ENCODE data around the gene PSMC3IP.
"Not testable (repeated sequence)": the region's sequence is repeated elsewhere in the genome, so short reads cannot be mapped to it uniquely, and the experiment has no call there.

Gene PSMC3IP, protein sequence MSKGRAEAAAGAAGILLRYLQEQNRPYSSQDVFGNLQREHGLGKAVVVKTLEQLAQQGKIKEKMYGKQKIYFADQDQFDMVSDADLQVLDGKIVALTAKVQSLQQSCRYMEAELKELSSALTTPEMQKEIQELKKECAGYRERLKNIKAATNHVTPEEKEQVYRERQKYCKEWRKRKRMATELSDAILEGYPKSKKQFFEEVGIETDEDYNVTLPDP

DNA sequence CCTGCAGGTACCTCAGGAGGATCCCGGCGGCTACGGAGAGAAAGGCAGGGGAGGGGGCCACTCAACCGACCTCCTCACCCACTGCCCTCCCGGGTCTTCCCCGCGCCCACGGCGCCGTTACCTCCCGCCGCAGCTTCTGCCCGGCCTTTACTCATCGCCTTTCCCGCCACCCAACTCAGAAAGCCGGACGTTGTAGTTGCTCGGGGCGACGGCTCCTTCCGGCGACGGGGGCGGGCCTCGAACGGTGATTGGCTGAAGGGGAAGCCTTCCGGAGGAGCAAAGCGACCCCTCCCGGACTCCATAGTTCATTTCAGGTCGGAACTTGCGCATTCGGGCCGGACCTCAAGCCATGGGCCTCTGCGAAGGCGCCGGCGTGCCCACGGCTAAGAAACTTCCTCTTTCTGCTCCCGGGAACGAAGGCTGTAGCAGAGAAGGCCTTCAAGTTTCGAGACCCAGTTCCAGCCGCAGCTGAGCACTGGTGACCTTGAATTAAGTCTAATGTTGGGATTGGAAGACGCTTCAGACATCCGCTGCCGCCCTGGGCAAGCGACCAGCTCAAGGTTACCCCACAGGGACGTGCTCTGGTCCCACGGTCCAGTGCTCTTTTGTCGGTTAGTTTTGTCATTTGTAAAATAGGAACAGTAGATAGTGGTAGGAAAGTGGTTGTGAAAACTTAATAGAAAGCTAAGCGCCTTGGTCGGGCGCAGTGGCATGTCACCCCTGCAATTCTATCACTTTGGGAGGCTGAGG is at the start of gene PSMC3IP:
PSMC3IP (minus strand) TSS at position 198 of the 750 bp plus-strand sequence; CDS start at position 155, 43 bp downstream.
- DNase-seq (ENCODE audit: low read depth in 3 of 3), result peak; percentile 79 to 86 (median 83)

DNA sequence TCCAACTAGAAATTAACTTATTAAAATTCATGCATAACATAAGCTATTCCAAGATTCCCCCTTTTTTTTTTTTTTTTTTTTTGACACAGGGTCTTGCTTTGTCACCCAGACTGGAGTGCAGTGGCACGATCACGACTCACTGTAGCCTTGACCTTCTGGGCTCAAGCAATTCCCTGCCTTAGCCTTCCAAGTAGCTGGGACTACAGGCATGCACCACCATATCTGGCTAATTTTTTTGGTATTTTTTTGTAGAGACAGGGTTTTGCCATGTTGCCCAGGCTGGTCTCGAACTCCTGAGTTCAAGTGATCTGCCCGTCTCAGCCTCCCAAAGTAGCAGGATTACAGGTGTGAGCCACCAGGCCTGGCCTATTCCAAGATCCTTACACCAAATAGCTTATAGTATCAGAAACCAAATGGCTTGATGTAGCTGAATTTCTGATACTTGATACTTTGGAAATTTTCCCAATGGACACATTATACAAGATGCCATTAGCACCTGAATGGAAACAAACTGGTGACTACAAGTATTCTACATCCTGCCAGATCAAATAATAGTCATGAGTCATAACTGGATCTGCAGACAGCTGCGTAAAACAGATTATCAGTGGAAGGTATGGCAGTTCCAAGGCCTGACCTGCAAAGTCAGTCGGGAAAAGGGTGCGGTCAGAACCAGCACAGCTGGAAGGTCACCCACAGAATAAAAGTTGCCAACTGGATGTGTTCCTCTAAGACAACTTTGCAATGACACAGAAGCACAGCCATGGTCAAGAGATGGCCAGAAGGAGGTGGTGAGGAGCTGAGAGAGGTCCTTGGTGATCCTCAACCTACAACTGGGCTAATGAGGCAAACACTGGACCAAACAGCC is 46.4 kb upstream of the PSMC3IP start:
- DNase-seq (ENCODE audit: low read depth in 3 of 3), result no peak

DNA sequence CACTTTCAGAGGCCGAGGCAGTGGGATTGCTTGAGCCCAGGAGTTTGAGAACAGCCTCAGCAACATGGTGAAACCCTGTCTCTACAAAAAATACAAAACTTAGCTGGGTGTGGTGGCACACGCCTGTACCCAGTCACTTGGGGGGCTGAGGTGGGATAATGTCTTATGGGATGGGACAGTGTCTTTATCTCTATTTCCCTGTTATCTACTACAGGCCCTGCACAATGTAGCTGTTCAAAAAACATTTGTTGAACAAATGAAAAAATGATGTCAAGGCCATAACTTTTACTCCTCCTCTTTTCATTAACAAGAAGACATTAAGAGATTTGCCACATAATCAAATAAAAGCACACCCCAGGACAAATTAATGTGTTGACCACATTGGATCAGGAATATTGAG is 45.7 kb upstream of the PSMC3IP start:
- DNase-seq (ENCODE audit: low read depth in 3 of 3), result no peak

DNA sequence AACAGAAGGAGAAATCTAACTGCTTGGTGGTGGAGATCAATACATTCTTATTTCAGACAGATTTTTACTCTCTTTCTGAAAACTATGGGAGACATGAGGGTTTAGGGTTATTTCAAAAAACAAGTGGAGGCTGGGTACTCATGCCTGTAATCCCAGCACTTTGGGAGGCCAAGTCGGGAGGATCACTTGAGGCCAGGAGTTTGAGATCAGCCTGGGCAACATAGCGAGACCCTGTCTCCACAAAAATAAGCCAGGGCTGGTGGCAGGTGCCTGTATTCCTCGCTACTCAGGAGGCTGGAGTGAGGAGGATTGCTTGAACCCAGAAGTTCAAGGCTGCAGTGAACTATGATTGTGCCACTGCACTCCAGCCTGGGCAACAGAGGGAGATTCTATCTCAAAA is 44.5 kb upstream of the PSMC3IP start:
- DNase-seq (ENCODE audit: low read depth in 3 of 3), result not testable (repeated sequence)

DNA sequence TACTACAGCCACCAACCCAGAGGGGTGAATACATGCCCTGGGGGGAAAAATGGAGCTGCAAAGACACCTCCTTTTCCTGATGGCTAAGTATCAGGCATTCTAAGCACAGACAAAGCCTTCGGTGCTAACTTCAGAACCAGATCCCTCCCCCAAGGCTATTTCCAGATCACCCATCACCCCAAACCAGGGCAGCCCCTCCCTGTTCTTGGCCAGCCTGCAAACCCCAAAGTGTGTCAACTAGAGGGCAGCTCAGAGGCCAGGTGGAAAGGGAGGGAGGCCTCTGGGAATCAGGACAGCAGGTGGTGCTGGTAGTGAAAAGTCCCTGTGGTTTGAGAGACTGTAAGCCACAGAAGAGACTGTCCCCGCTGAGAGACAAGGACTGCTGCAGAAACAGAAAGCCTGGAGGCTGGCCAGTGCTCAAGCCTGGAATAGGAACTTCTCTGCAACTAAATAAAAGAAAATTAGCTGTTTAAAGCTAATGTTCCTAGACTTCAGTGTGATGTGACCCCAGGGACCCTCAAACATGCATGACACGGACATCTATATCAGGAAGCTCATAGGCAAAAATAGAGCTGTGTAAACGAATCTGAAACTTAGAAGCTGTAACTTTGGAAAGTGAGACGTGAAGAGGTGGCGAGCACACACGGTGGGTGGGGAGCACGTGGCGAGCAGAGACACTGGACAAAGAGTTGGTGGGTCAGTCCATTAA is 41.1 kb upstream of the PSMC3IP start:
- no peak for DNase-seq (ENCODE audit: low read depth in 3 of 3)

DNA sequence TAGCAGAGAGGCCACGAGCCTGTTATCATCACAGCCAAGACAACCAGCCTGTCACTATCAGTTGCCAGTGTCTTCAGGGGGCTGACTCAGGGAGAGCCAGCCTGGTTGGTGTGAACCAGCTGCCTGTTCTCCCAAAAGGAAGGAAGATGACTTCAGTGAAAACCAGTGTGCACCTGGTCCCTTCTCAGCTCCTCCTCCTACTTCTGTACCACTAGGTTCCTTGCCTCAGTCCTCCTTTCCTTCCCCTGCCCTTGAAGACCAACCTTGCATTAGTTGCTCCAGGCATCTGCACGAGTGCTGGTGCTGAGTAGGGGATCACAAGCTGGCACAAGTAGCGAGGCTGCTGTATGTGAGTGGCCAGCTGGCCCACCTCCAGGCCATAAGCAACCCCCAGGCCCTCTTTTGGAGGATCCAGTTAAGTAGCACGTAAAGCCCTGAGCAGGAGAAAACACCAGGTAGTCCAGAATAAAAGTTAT is 40.5 kb upstream of the PSMC3IP start:
- DNase-seq (ENCODE audit: low read depth in 3 of 3), result no peak

DNA sequence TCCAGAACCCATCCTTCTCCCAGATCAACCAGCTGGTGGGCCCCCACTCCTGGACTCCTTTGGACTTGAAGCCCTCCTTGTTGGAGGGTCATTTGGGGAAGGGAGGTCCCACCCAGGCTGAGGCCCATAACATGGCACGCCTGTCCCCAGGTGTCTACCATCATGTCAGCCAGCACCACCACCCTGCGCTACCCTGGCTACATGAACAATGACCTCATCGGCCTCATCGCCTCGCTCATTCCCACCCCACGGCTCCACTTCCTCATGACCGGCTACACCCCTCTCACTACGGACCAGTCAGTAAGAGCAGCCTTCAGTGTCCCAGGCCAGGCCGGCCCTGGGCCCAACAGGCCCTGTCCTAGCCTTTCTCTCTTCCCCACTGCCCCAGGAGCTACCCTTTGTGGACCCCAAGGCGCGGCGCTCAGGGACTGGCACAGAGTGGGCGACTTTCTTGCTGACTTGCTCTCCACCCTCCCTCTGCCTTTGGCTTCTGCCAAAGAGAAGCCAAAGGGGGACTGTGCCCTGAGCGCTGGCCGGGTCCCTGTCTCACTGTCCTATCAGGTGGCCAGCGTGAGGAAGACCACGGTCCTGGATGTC is 36.3 kb upstream of the PSMC3IP start:
- DNase-seq (ENCODE audit: low read depth in 3 of 3), result no peak

DNA sequence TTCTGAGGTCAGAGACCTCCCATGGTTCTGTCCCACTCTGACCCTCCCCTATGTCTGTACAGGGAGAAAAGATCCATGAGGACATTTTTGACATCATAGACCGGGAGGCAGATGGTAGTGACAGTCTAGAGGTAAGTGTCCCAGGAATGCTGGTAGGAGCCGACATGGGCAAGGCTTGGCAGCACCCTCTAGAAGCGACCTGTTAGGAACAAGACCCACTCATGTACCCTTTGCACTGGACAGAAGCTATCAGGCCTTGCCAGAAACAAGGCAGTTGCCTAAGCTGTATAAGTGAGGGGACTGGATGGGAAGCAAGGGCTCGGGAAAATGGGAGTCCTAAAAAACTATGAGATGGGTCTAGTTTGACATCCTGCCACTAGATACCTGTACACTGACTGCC is 34.5 kb upstream of the PSMC3IP start:
- no peak for DNase-seq (ENCODE audit: low read depth in 3 of 3)

DNA sequence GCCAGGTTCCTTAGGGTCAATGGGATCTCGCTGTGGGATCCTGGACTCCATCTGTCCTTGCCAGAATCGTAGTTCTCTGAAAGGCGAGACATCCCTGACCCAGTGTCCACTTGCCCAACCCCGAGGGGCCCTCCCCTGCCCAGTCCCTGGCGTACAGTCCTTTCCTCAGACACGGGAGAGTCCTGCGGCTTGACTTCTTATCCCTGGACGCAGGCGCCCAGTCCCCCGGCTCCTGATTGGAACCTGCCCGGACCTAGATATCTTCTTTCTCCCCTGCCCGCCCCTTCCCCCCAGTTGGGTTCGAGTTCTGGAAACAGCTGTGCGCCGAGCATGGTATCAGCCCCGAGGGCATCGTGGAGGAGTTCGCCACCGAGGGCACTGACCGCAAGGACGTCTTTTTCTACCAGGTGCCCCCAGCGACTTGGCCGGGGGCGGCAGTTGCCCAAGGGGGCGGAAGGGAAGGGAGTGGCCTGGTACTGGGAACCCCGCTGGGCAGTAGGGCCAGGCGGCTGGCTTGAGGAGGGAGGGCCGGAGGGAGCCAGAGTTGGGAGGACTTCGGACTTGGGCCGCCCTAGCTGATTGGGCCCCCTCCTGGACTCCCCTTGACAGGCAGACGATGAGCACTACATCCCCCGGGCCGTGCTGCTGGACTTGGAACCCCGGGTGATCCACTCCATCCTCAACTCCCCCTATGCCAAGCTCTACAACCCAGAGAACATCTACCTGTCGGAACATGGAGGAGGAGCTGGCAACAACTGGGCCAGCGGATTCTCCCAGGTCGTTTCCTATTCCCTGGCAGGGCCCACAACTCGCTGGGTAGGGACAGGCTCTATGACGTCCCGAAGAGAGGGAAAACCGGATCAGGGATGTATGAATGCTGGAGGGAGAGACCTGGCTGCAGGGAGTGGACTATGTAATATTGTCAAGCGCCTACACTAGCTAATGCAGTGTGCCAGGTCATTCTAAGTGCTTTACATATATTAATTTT is 32.6 kb upstream of the PSMC3IP start:
- DNase-seq (ENCODE audit: low read depth in 3 of 3), result not testable (repeated sequence)

DNA sequence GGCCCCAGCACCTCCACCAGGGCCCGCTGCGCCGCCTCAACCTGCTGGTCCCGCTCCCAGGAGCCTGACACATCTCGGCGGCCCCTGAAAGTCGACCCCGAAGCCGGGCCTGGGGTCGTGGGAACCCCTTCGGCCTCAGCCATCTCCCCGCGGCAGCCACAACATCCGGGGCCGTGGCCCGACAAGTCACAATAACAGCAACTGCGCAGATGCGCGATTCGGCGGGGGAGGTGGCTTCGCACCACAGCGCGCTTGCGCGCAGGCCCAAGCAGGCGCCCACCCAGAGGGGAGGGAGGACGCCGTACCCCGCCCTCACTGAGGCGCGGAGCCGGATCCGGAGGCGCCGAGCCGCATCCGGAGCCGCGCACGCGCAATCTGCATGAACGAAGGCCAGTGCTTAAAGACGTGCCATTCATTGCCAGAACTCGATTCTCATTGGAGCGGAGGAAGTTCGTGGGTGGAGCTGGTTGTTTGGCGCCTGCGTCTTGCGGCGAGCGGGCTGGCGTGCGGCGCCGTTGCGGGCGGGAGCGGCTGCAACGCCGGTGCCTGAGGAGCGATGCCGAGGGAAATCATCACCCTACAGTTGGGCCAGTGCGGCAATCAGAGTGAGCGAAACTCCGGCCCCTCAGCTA is 31.8 kb upstream of the PSMC3IP start, which contains the start of the genes RETREG3 and TUBG1:
RETREG3 (minus strand) TSS at position 193 of the 632 bp plus-strand sequence; CDS start at position 143, 50 bp downstream.
TUBG1 (plus strand) TSS at position 502 of the 632 bp plus-strand sequence; CDS start at position 557, 55 bp downstream.
- DNase-seq (ENCODE audit: low read depth in 3 of 3), result peak; percentile 96 to 99 (median 98)

DNA sequence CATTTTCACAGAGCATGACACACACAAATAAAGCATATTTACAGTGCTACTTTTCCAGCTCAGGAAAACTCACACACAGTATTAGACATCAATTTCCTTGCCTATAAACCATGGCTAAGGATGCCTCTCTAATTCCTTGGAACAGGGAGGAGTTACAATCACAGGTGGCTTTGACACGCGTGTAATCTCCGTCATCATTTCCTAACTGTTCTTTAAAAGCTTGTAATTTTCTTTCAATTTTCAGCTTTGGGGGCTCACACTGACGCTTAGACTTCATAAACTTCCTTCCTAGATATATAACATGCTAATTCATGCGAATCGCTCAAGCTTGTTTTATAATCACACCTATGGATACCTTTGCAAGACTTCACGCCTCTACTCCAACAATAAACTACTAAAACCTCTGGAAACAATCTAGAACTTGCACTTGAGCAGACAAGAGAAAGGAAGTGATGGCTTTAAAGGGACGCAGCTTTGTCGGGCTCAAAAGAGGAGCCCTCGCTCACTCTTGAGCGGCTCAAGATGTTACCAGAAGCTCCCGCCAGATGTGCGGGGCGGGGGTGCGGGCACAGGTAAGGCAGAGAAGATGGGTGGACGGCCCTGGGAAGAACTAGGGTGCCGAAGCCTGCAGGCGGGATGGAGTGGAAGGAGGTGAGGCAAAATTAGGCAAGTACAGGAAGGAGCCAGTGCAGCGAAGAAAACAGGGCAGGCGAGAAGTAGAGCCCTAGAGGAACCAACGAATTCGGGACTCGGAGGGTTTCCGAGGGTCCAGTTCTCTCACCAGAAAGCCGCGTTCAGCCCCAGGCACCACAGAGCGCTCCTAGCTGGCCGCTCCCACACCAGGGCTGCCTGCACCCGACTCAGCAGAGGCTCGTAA is 31.0 kb upstream of the PSMC3IP start:
- DNase-seq (ENCODE audit: low read depth in 3 of 3), result peak in 1 of 3 experiments; percentile 5

DNA sequence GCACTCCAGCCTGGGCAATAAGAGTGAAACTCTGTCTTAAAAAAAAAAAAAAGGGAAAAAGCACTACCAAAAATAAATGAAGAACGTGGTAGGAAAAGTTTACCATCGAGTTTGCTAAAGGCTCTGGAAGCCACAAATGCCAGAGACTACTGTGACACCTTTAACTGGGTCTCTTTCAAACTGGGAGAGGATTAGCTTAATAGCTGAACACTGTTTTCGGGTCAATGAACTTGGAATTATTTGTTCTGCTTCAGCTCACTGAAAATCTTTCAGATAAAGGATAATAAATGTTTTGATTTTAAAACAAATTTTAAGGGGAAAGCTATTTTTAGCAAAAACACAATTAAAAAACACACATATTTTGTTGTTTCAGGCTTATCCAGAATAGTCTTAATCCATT is 30.2 kb upstream of the PSMC3IP start:
- no peak for DNase-seq (ENCODE audit: low read depth in 3 of 3)

DNA sequence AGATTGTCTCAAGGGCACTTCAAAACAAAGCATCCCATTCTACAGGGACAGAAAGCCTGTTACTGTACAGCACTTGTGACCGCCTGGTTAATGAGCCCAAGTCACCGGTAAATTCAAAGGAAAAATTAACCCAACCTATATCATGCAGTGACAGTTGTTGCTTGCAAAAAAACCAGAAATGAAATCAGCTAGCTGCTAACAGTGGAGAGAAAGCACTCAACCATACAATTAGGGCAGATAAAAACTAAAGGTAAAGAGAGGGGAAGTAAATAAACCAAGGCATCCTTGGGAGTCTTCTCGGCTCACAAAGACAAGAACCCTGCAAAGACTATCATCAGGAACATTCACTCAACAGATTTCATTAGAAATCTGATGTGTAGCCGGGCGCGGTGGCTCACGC is 25.8 kb upstream of the PSMC3IP start:
- DNase-seq (ENCODE audit: low read depth in 3 of 3), result no peak

DNA sequence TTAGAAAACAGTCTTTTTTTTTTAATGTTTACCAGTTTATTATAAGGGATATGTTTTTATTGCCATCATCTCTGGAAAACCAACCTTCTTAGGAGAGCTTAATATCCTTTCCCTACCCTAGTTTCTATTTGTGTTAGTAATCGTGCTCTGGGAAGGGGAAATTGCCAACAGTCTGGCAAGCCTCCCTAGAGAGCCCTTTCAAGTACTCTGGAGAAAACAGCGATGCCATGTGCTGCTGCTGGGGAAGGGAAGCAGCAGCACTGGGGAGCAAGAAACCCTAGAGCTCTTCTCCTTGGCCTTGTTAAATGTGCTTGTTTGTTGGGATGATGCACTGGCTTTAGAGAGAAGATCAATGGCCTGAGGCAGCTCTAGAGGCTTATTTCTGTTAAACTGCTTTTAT is 21.4 kb upstream of the PSMC3IP start:
- DNase-seq (ENCODE audit: low read depth in 3 of 3), result no peak

DNA sequence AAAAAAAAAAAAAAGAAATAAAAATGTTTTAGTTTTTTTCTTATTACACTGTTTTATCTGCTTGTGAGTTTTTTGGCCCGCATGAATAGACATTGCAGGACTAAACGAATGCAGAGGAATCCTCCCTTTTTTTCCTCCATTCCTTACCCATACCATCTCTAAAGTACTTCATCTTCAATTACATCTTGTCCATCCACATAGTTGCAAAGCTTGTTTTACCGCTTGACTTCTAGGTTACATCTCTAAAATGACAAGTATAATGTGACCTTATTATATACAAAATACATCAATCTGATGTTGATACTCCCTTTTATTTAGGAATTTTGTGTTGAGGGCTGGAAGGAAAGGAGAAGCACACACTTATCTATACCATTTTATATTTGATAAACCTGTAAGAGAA is 18.9 kb upstream of the PSMC3IP start:
- no peak for DNase-seq (ENCODE audit: low read depth in 3 of 3)

DNA sequence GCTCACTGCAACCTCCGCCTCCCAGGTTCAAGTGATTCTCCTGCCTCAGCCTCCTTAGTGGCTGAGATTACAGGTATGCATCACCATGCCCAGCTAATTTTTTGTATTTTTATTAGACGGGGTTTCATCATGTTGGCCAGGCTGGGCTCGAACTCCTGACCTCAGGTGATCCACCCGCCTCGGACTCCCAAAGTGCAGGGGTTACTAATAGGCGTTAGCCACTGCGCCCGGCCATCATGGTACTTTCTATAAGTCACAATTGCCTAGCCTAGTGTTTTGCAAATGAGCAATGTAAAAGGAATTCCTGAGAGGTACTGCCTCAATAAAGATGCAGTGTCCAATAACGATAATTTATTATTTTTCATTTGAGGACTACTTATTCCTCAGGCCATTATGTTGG is 13.9 kb upstream of the PSMC3IP start:
- DNase-seq (ENCODE audit: low read depth in 3 of 3), result no peak

DNA sequence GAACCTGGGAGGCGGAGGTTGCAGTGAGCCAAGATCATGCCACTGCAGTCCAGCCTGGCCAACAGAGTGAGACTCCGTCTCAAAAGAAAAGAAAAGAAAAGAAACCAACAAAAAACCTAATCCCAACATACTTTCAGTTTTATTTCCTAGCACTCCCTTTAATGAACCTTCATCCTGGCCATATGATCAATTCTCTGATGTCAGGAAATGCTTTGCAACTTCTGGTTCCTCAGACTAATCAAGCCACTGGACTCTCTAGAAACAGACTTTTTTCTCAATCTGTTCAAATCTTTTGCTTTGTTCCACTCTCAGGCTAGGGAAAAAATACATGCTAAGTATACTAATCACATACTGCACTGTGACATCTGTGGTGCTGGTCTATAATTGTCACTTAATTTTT is 13.4 kb upstream of the PSMC3IP start:
- DNase-seq (ENCODE audit: low read depth in 3 of 3), result no peak

DNA sequence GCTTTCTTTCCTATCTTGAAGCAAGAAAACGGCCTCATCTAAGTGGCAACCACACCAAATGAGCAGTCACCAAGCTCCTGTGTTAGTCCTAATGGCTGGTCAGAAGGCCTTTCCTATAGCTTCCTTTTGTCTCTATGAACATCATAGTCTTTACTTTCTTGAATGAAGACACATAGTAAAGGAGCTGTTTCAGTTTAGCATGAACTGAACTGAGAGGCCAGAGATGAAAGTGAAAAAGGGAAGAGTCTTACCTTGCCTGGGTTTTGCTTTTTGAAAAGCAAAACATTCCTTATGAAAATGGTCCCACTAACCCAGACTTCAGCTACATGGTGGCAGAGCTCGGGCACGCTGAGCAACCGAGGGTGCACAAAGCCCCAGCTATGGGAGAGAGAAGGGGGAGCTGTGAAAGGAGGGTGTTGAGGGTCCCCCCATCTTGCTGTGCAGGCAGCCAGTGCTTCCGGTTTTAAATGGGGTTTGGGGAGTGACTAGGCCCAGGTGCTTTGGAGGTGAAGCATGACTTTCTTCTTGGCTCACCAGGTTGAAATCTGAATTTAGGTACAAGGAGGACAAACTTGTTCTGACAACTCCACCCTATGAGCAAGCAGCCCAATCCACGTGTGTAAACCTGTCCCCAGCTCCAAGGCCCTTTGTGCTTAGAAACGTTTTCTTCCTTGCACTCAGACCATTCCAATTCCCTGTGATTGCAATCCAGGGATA is 9.1 kb upstream of the PSMC3IP start:
- no peak for DNase-seq (ENCODE audit: low read depth in 3 of 3)
